ENCODE results near the gene ATG4A. TPM values are rescaled to one million over a fixed set of nuclear protein-coding genes. Genes with fewer than 3 reads are reported as not detected.

Gene ATG4A
- total RNA-seq, 4 donors from 2014 or later = 9.9 to 27.5 (median 17.3) TPM

Other genes starting within 250 kb of the ATG4A start
- not detected for gene TEX13B, start 109.4 kb upstream of the ATG4A start, total RNA-seq
- gene VSIG1, start 46.7 kb upstream of the ATG4A start, total RNA-seq = under 1 TPM in 2 of 4 donors, not detected in 2; 0.38 to 0.53 TPM
- gene PSMD10, start 236 bp upstream of the ATG4A start, total RNA-seq = 10 to 100 TPM; 18.9 to 38.0 (median 35.2) TPM